Retina (tissue), 1 donor: ENCODE data around the gene CHMP1B.

ENCODE experiments used
- DNase-seq: peaks from one replicate; pipeline ENCODE4 v3.0.0-alpha.2; 2016

CHMP1B gene, protein sequence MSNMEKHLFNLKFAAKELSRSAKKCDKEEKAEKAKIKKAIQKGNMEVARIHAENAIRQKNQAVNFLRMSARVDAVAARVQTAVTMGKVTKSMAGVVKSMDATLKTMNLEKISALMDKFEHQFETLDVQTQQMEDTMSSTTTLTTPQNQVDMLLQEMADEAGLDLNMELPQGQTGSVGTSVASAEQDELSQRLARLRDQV

DNA sequence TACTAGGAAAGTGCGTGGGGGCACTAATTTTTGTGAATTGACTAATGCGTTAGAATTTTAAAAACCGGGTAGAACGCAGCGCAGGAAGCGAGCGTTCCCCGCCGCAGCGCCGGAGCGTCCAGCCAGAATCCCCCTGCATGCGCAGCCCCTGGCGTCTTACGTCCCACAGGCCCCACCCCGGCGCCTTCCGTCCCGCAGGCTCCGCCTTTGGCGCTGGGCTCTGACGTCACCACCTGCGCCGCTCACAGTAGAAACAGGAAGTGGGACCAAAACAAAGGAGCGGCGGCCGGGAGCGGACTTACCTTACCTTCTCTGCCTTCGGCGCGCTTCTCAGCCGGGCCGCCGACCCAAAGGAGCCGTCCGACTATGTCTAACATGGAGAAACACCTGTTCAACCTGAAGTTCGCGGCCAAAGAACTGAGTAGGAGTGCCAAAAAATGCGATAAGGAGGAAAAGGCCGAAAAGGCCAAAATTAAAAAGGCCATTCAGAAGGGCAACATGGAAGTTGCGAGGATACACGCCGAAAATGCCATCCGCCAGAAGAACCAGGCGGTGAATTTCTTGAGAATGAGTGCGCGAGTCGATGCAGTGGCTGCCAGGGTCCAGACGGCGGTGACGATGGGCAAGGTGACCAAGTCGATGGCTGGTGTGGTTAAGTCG is at the start of gene CHMP1B:
CHMP1B (plus strand) TSS at position 268 of the 660 bp plus-strand sequence; CDS start at position 367, 99 bp downstream.
- DNase-seq, result peak; percentile 97

DNA sequence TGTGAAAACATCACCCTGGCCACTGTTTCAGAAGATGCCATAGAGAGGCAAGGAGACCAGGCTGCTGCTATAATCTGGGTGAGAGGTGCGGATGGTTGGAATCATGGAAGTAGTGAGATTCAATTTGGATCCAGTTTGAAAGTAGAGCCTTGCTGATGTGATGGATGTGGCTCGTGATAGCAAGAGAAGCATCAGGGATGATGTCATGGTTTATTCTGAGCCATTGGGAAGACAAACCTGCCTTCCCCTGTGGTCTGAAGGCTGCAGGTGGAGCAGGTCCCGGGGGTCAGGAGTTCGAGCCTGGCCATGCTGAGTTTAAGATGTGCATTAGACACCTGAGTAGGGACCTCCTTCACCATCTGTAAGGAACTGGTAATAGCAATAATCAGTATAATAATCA is 49.6 kb upstream of the CHMP1B start:
- no peak for DNase-seq

DNA sequence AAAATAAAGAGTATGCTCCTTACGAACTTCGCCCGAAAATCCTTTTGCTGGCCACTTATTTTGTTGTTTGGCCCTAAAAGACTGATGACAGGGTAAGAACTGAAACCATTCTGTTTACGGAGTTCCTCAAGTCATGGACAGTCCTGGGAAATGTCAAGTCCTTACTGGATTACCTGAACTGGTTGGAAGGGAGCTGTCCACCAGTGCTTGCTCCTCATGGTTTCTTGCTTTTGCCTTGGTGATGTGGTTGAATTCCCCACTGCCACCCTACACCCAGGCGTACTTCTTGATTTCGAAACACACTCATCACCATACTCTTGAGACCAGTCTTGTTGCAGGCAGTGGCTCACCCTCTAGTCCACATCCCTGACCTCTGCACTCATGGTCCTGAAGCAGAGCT is 49.1 kb upstream of the CHMP1B start:
- DNase-seq, result no peak

DNA sequence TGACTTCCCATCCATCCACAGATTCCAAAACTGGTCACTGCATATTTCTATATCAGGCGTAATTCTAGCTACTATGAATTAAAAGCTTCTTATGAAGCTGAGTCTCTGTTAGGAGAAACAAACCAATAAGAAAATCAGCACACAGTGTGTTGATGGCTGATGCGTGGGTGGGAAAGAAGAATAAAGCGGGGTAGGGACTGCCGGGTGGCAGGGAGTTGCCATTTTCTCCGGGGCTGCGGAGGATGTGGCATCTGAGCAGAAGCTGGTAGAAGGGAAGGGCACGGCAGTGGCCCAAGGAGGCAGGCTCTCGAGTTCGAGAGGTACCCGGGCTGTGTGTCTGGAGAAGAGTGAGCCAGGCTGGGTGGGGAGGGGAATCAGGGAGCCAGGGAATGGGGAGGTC is 48.6 kb upstream of the CHMP1B start:
- no peak for DNase-seq

DNA sequence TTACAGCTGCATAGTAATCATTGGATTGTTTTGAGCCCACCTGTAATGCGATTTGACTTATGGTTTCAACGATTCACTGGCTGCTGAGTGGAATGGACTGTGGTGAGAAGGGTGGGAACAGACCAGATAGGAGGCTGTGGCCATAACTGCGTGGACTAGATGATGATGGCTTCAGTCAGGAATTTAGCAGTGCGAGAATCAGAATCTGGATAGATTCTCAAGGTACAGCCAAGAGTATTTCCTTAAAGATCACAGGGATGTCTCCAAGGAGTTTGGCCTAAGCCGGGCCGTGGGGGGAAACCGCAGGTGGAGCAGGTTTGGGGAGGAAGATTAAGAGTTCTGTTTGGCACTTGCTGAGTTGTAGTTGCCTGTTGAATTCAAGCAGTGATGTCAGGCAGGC is 44.0 kb upstream of the CHMP1B start:
- DNase-seq, result no peak

DNA sequence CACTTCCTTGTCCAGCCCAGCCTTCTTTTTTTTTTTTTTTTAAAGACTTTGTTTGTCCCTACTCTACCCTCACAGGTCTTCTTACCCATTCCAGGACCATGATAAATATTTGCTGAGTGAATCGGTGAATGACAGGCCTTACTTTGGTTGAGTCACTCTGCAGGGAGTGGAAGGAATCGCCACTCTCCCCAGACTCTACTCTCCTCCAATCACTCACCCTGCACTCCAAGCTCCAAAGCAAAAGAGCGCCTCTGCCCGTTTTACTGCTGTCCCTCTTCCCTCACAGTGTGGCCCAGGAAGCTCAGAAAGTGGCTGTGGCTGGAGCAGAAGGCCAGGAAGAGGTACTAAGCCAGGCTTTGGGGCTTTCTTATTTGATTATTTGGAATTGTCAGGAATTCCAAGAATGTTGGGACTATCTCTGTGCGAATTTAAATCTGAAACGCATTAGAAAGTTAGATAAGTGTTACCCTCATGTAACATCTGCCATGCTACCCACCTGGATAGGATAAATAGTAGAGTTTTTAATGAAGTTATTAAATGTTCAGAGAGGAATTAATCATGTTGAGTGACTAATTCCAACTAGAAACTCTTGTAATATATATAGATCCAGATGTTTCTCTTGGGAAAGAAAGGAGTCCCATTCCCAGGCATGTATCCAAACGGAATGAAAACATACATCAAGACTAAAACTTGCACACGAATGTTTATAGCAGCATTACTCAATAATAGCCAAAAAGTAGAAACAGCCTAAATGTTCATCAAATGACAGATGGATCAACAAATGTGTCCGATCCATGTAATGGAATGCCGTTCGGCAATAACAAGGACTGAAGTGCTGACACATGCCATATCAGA is 43.0 kb upstream of the CHMP1B start:
- DNase-seq, result no peak

DNA sequence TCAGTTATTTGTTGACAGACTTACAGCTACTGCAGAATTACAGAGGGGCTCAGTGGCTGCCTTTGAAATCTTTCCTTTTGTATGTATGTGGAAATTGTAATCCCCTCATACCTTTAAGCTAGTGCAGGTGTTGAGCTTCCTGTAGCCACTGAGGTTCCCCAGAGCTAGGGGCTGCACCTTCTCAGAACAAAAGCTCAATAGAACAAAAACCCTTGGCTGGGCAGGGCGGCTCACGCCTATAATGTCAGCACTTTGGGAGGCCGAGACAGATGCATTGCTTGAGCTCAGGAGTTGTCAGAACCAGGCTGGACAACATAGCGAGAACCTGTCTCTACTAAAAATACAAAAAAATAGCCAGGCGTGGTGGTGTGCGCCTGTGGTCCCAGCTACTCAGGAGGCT is 41.3 kb upstream of the CHMP1B start:
- DNase-seq, result no peak

DNA sequence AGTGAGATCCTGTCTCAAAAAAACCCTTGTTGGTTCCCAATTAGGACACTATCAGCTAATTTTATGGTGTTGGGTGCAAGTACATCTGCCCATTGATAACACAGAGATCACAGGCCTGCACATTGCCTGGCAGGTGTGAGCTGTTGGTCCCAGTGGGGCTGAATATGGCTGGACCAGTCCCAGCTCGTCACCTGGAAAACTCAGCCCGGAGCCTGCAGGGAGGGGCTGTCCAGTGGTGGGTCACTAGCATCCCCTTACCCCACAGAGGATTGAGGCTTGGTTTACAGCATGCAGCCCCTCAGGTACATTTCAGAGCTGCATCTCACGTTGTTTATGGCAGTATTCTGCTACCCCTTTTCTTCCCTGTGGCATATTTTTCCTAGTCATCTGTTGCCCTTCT is 40.8 kb upstream of the CHMP1B start:
- no peak for DNase-seq

DNA sequence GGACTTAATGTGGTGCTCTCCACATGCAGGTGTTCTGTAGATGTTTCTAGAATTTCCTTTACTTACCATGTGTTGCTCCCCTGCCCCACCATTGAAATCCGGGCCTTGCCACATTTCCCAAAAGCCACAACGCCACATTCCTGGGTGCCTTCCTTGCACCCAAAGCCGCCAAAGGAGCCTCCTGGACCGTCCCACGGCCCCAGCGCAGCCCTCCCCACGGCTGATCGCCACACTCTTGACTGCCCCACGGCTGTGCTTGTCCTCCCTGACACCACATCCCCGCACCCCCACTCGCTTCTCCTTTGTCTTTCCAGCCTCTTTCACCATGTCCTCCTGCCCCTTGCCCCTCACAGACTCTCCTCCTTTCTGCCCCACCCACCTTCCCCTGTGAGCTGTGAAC is 40.2 kb upstream of the CHMP1B start:
- no peak for DNase-seq

DNA sequence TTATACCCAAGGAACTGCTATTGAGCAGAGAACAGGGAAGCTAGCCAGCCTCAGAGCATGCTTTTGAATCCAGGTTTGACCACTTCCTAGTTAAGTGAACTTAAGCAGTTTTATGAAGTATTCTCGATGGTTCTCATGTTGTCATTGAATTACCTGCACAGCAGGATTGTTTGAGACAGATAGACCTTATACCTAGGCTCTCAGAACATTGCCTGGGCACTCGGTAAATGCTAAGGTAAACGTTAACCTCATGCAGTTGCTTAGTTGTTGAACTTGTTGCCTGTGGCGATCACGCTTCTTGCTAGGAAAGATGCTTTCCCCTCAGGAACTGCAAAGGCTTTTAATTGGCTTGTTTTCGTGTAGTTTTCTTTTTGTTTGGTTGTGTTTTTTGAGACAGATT is 34.0 kb upstream of the CHMP1B start:
- no peak for DNase-seq

DNA sequence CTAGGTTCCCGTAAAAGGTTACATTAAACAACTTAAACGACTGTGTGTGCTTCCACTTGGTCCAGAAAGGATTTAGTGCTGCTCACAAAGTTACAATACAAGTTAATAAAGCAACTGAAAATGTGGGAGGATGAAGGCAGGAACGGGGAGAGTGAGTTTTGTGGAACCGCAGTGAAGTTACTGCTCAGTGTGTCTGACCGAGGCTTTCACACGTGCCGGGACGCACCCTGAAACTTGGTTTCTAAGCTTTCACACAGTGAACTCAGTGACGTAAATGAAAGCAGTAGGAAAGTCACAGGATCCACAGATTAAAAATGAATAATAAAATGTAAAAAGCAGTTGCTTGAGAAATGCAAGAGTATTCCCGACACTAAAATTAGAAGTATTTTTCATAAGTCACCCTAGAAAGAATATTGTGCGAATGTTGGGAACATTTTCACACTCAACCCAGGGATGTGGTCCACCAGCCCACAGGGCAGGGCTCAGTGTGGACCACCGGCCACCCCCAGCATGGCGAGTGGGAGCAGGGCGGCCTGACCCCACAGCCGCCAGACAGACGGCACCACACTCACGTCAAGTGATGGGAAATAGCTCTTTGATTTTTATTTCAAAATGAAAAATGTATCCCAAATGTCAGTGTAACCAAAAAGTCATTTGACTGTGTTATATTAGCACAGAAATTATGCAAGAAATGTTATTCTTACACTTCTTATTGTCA is 32.6 kb upstream of the CHMP1B start:
- DNase-seq, result no peak

DNA sequence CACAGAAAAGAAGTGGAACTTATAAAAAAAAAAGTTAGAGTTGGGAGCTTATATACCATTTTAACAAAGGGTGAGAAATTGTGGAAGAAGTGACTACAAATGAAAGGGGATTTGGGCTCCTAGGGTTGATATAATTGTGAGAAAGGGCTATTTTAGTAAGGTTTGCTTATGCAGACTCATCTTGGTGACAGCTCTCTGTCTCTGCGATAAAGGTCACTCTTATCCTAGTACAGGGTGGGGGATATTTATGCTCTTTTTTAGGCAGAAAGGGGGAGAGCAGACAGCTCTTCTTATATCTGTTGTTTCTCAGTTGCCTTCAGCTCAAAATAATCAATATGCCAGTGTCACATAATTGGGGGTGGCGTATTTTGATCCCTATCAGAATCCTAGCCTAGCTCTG is 31.3 kb upstream of the CHMP1B start:
- no peak for DNase-seq

DNA sequence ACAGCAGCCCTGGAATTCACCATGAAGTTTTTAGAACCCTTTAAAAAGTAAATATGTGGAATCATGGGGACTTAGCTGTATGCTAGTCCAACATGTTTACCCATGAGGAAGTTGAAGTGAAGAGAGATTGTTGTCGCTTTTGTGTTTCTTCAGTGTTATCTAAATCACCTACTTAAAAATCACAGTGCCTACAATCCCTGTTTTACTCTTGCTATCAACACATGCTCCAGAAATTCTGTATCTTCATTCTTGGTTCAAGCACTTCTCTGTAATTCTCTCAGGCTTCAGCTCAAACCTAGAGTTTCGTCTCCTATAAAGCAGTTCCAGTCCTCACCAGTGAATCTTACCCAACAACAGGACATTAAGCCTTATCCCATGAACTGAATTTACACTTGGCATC is 30.5 kb upstream of the CHMP1B start:
- DNase-seq, result no peak

DNA sequence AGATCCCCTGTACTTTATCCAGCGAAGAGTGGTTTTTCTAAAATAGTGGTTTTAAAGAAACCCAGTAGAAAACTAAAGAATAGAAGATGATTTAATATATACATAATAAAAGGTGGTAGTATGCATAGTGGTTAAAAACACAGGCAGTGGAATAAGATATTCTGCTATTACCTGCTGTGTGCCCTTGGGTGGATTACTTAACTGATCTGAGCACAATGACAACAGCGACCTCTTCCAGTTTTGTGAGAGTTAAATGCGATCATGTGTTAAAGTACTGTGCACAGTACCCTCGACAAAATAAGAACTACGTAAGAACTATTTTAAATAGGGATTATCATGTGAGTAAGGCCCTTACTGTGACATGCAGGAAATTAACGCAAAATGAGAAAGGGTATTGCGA is 30.0 kb upstream of the CHMP1B start:
- DNase-seq, result no peak

DNA sequence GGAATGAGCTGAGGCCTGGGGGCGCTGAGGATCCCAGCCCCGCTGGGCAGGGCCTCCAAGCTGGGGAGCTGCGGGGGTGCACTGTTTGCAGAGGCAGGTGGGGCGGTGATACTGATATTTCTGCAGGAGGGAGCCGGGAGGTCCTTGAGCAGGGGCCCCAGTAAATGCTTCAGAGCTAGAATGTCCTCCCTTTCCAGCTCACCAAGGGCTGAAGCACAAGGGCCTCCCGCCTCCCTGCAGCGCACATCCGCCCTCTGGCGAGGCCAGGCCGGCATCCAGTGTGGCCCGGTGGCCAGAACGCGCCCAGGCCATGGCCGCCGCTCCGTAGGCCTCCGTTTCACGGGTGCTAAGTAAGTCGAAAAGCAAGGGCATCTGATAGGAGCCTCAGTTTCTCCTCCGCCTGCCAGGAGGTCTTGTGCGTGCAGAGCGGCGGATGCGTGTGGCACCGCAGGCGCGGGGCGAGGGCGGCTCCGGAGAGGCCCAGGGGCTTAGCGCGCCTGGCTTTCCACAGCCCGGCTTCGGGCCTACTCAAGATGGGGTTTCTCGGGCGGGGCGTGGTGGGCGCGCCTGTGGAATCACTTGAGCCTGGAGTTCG is 29.5 kb upstream of the CHMP1B start:
- DNase-seq, result no peak

DNA sequence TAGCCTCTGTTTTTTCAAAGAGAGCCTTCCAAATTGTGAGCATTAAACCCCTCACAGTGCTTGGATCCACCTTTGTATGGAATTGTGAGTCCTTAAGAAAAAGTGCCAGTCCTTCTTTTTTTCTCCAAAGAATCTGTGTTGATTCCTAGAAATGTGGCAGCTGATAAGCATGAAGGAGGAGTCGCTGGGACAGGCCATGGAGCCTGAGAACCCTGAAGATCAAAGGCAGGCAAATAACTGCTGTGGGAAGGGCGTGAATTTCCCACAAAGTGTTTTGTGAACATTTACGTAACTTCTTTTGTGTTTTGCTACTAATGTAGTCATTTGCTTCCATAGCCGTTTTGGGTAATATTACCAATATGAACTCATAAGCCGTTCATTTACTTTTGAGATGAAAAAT is 27.7 kb upstream of the CHMP1B start:
- no peak for DNase-seq

DNA sequence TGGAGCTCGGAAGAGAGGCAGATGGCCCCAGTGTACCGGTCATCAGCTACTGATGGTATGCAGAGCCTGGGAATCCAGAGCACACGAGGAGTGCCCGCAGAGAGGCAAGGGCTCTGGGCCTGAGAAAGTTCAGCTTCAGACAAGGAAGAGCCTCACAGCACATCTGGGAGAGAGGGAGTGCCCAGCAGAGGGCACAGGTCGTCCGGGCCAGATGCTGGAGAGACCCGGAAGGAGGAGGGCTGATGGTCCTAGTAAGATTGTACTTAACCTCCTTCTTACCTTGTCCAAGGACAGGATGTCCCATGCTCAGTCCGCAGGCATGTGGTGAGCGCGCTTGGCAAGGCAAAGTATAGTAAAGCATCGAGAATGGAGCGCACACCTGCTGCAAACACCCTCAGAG is 24.4 kb upstream of the CHMP1B start:
- DNase-seq, result no peak

DNA sequence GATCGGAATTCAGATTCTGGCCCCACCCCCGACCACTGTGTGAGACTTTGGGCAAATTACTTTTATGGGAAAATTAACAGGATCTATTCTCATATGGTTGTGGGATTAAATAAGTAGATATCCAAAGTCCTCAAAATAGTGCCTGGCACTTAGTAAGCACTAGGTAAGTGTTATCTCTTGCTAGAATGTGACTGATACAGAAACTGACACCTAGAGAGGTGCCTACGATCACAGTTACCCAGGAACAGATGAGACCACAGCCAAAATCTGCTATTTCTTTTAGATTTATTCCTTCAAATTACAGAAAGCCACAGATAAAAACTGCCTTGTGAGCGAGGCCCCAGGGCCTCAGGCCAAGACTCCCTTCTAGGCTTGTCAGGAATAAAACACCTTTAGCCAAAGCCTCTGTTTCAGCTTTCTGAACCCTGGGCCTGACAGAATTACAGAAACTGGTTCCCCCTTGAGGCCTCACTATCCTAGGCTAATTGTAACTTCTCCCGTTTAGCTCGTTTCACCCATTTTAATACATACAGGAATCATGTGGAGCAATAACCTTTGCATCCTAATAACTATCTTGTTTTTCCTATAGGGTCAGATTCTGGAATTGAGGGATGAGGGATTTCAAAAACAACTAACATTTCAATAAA is 22.3 kb upstream of the CHMP1B start:
- DNase-seq, result no peak

DNA sequence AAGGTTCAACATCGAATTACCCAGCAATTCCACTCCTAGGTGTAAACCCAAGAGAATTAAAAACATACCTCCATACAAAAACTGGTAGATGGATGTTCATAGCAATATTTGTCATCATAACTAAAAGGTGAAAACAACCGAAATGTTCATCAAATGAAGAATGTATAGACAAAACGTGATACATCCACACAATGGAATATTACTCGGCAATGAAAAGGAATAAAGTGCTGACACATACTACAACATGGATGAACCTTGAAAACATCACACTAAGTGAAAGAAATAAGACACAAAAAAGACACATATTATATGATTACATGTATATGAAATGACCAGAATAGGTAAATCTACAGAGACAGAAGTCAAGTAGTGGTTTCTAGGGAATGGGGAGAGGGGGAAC is 20.6 kb upstream of the CHMP1B start:
- DNase-seq, result no peak

DNA sequence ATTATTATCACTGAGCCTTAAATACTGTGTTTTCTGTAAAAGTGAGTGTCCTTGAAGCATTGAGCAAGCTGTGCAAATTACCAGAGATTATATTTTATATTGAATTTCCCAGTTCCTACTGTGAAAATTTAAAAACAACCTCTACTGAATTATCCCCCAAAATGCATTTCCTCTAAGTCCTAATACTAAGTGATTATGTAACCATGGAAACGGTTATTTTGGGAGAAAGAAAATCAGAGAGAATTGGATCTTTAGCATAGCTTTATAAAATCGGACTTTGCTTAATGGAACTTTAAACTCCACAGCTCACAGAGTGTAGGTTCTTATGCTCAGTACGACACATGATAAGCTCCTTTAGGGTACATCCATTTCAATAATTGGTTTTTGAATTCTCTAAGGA is 19.3 kb upstream of the CHMP1B start:
- DNase-seq, result no peak

DNA sequence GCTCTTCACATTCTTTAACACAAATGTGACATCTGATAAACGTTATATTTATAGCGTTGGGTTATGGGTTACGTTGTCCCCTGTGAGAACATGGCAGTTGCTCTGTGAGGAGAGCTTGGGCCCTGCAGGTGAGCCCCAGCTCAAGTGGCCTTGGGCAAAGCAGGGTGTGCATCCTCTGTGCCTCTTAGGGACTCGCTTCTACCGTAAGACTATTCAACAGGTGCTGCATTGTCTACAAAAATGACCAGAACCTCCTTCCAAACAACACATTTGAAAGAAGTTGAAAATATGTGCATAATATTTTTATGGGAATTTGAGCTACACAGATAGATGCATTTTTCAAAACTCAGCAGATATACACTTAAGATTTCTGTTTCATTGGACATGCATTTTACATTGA is 16.4 kb upstream of the CHMP1B start:
- no peak for DNase-seq

DNA sequence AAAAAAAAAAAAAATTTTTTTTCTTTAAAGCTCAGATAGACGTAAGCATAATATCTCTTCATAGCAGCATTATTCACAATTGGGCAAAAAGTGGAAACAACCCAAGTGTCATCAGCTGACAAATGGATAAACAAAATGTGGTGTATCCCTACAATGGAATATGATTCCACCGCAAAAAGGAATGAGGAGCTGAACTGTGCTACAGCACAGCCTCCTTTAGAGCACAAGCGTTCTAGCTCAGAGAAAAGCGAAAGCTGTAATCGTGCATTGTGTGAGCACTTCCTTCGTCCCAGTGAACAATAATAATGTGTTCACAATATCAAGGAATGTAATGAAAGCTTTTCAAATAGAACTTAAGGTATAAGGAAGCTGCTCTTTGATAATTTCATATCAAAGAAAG is 11.7 kb upstream of the CHMP1B start:
- no peak for DNase-seq

DNA sequence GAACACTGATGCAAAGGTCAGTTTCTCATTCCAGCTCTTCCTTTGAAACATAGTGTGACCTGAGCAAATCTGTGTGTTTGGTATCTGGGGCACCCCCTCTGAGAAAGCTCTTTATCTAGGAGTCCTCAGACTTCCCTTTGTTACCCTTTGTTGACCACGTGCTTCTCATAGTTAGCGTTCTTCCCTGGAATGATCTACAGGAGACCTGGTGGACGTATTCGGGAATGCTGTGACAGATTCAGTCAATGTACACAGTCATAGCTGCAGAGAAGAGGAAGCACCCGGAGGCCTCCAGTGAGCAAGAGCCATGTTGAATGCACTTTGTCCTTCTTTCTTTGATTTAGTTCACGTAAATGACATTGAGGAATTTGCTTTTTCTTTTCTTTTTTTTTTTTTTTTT is 10.7 kb upstream of the CHMP1B start:
- no peak for DNase-seq
